CD14-positive monocyte (primary cell): ENCODE data around the gene AKR1D1. TPM values are rescaled to one million over a fixed set of nuclear protein-coding genes. Genes with fewer than 3 reads are reported as not detected.

Experiments
- DNase-seq, 3 donors: peaks; one replicate each; pipeline ENCODE4 v3.0.0-alpha.2; 2011 to 2022
- H2AFZ ChIP-seq: 2 replicates; pipeline ENCODE4 v1.6.0; 2012; ENCODE audit warnings: mild to moderate bottlenecking, low read depth, low read length, inconsistent platforms; ENCODE audit not compliant: insufficient read depth, poor library complexity, severe bottlenecking
- H3K27ac ChIP-seq, 2 donors: 1 replicate in 1 of 2; 2 replicates in 1 of 2; pipeline ENCODE4 v1.5.1; 2012 to 2013; ENCODE audit warnings: low read length in 2 of 2, control low read depth in 1 of 2, inconsistent platforms in 1 of 2, low read depth in 1 of 2, mild to moderate bottlenecking in 1 of 2
- H3K27me3 ChIP-seq, 2 donors: one replicate each; pipeline versions ENCODE4 v1.6.0 to v1.6.1; 2011 to 2013; ENCODE audit warnings: low read length in 2 of 2; ENCODE audit not compliant: control insufficient read depth in 2 of 2, insufficient read depth in 2 of 2
- H3K36me3 ChIP-seq, 2 donors: replicated peaks in 1 of 2; 1 replicate in 1 of 2; 2 replicates in 1 of 2; pipeline versions ENCODE4 v1.5.1 to v1.6.1; 2012 to 2013; ENCODE audit warnings: low read length in 2 of 2, control low read depth in 1 of 2, inconsistent platforms in 1 of 2, mild to moderate bottlenecking in 1 of 2; ENCODE audit not compliant: insufficient read depth in 2 of 2, control insufficient read depth in 1 of 2
- H3K4me1 ChIP-seq, 2 donors: 1 replicate in 1 of 2; 2 replicates in 1 of 2; pipeline versions ENCODE4 v1.5.1 to v1.6.1; 2012 to 2013; ENCODE audit warnings: low read length in 2 of 2, control low read depth in 1 of 2, inconsistent platforms in 1 of 2, mild to moderate bottlenecking in 1 of 2, moderate library complexity in 1 of 2; ENCODE audit not compliant: insufficient read depth in 2 of 2, control insufficient read depth in 1 of 2
- H3K4me2 ChIP-seq: replicated peaks from 2 replicates; pipeline ENCODE3; 2012; ENCODE audit warnings: low read length, moderate library complexity, mild to moderate bottlenecking; ENCODE audit not compliant: poor library complexity, severe bottlenecking; ENCODE audit errors: extremely low read depth
- H3K4me3 ChIP-seq, 3 experiments: fragments of 200-600 bp in 1 of 3; sonication (generic) in 1 of 3; replicated peaks in 1 of 3; 1 replicate in 2 of 3; 2 replicates in 1 of 3; pipeline ENCODE4 v1.5.1; 2011 to 2013; ENCODE audit warnings: low read length in 3 of 3, mild to moderate bottlenecking in 3 of 3, control low read depth in 2 of 3, low read depth in 2 of 3, inconsistent platforms in 1 of 3, moderate library complexity in 1 of 3
- H3K79me2 ChIP-seq: 2 replicates; pipeline ENCODE4 v1.6.0; 2012; ENCODE audit warnings: mild to moderate bottlenecking, control low read depth, inconsistent platforms, low read length, moderate library complexity; ENCODE audit not compliant: insufficient read depth
- H3K9ac ChIP-seq: 2 replicates; pipeline ENCODE4 v1.6.0; 2017; ENCODE audit warnings: low read length, mild to moderate bottlenecking; ENCODE audit not compliant: insufficient read depth, poor library complexity, severe bottlenecking
- H3K9me3 ChIP-seq, 2 donors: replicated peaks in 1 of 2; 1 replicate in 1 of 2; 2 replicates in 1 of 2; pipeline versions ENCODE4 v1.5.1 to v1.6.1; 2012 to 2013; ENCODE audit warnings: low read length in 2 of 2, control low read depth in 1 of 2; ENCODE audit not compliant: control insufficient read depth in 1 of 2, insufficient read depth in 1 of 2
- H4K20me1 ChIP-seq: 2 replicates; pipeline ENCODE4 v1.6.0; 2012; ENCODE audit warnings: mild to moderate bottlenecking, low read length, control low read depth, moderate library complexity; ENCODE audit not compliant: insufficient read depth
- H3K27ac Mint-ChIP-seq, 7 donors: one replicate each; pipeline ENCODE4 v1.8.0; 2020; ENCODE audit warnings: mild to moderate bottlenecking in 7 of 7, mixed read lengths in 7 of 7, moderate library complexity in 6 of 7, inconsistent platforms in 2 of 7
- H3K27me3 Mint-ChIP-seq, 3 donors: one replicate each; pipeline ENCODE4 v1.8.0; 2021 to 2022; ENCODE audit warnings: low read depth in 3 of 3, mild to moderate bottlenecking in 3 of 3, mixed read lengths in 3 of 3, moderate library complexity in 3 of 3, inconsistent platforms in 1 of 3
- H3K36me3 Mint-ChIP-seq, 2 donors: one replicate each; pipeline ENCODE4 v1.8.0; 2020; ENCODE audit warnings: mixed read lengths in 2 of 2, inconsistent platforms in 1 of 2, mild to moderate bottlenecking in 1 of 2
- H3K4me1 Mint-ChIP-seq: one replicate; pipeline ENCODE4 v1.8.0; 2020; ENCODE audit warnings: mild to moderate bottlenecking, mixed read lengths
- H3K4me3 Mint-ChIP-seq, 2 donors: one replicate each; pipeline ENCODE4 v1.8.0; 2020; ENCODE audit warnings: mild to moderate bottlenecking in 2 of 2, mixed read lengths in 2 of 2, moderate library complexity in 1 of 2
- H3K9me3 Mint-ChIP-seq, 7 donors: one replicate each; pipeline ENCODE4 v1.8.0; 2020 to 2022; ENCODE audit warnings: mixed read lengths in 7 of 7, mild to moderate bottlenecking in 6 of 7, moderate library complexity in 6 of 7, inconsistent platforms in 2 of 7
- CTCF ChIP-seq: fragments of 200-600 bp; IDR thresholded peaks from one replicate; pipeline ENCODE4 v1.8.0; 2022; ENCODE audit warnings: antibody characterized with exemption, mild to moderate bottlenecking
- WGBS: methylation state at CpG from one replicate; pipeline ENCODE4 v1.1.5; 2013; ENCODE audit warnings: missing lambda C conversion rate; ENCODE audit not compliant: insufficient coverage; 5-methylcytosine and 5-hydroxymethylcytosine counted together
- intact Hi-C, 2 donors: fragments of 100-400 bp; cut with micrococcal nuclease; formaldehyde crosslinking; loops; one replicate each; pipeline versions ENCODE4 v1.15.0 to v1.15.1; 2023
- polyA plus RNA-seq, 3 donors: library from polyadenylated mRNA; depleted of rRNA in 1 of 3; unstranded in 2 of 3; stranded (reverse) in 1 of 3; fragments of 300-500 nt in 2 of 3; fragments of >200 nt in 1 of 3; fragmentation: Illumina TruSeq in 2 of 3; gene quantifications; 1 replicate in 2 of 3; 2 replicates in 1 of 3; pipeline ENCODE4 v1.2.3, GENCODE V29; 2012 to 2021

Gene AKR1D1
- polyA plus RNA-seq, 3 donors = not detected

- 86% methylated on average over 1 of the region's 3 CpGs for whole genome bisulfite sequencing
- peak; percentile 15 for TF ChIP-seq CTCF
- Histone ChIP-seq H3K27me3 (no peaks in the 10 kb centered on the region), H3K4me2 (no peak overlapping the region), H3K36me3 (no peaks in the 10 kb centered on the region), H3K9me3 (no peaks in the 10 kb centered on the region), H3K27ac (no peak overlapping the region), H4K20me1 (no peaks in the 10 kb centered on the region), H3K9ac (no peak overlapping the region), H2AFZ (no peak overlapping the region), H3K4me1 (no peaks in the 10 kb centered on the region), H3K79me2 (no peaks in the 10 kb centered on the region), H3K4me3 (no peak overlapping the region)
- Mint-ChIP-seq H3K4me1 (no peaks in the 10 kb centered on the region), H3K4me3 (no peak overlapping the region), H3K27me3 (peaks cover 0 to 4% (median 2%) of the 10 kb centered on the region in 3 donors), H3K27ac (no peak overlapping the region), H3K9me3 (peaks cover 0 to 6% (median 0%) of the 10 kb centered on the region in 7 donors), H3K36me3 (no peaks in the 10 kb centered on the region)
- DNase-seq = peak in 2 of 3 donors; percentile 5 to 14
- intact Hi-C loops = no loop called here
Measured at GRCh38 chr7:138097064-138097741, 20.9 kb downstream of the AKR1D1 start.

- no peaks in the 10 kb centered on the region for H3K36me3 Mint-ChIP-seq
- no peak overlapping the region for H3K4me2 ChIP-seq
- peaks cover 0 to 2% (median 2%) of the 10 kb centered on the region in 3 donors for H3K27me3 Mint-ChIP-seq
- 100% methylated on average over 1 of the region's 3 CpGs for WGBS
- H3K36me3 ChIP-seq = no peaks in the 10 kb centered on the region
- no peak overlapping the region for H3K9ac ChIP-seq
- H3K9me3 ChIP-seq = no peaks in the 10 kb centered on the region
- H3K79me2 ChIP-seq = no peaks in the 10 kb centered on the region
- H3K9me3 Mint-ChIP-seq = peaks cover 0 to 6% (median 0%) of the 10 kb centered on the region in 7 donors
- no peaks in the 10 kb centered on the region for H4K20me1 ChIP-seq
- H3K4me3 Mint-ChIP-seq = no peak overlapping the region
- TF ChIP-seq CTCF = no peak
- no peaks in the 10 kb centered on the region for H3K4me1 Mint-ChIP-seq
- no peak overlapping the region for H2AFZ ChIP-seq
- intact Hi-C loops = no loop called here
- H3K27me3 ChIP-seq = no peaks in the 10 kb centered on the region
- H3K4me1 ChIP-seq = no peaks in the 10 kb centered on the region
- H3K27ac Mint-ChIP-seq = no peak overlapping the region
- DNase-seq = no peak
- no peak overlapping the region for H3K27ac ChIP-seq
- H3K4me3 ChIP-seq = no peak overlapping the region
Measured at GRCh38 chr7:138099813-138100212, 23.6 kb downstream of the AKR1D1 start.
